Measurements from ENCODE around the gene RALB.

- TF ChIP-seq CTCF (IDR thresholded peaks at IDR 0.05; ENCODE audit: low read depth, low read length, poor library complexity, severe bottlenecking) (no peak), EZH2phosphoT487 (IDR thresholded peaks at IDR 0.05; ENCODE audit: borderline replicate concordance, low read length) (no peak)
Observed at GRCh38 chr2:120251078-120251477, 1.6 kb upstream of the RALB start.
